ENCODE measurements around the gene TIMP3.

DNA sequence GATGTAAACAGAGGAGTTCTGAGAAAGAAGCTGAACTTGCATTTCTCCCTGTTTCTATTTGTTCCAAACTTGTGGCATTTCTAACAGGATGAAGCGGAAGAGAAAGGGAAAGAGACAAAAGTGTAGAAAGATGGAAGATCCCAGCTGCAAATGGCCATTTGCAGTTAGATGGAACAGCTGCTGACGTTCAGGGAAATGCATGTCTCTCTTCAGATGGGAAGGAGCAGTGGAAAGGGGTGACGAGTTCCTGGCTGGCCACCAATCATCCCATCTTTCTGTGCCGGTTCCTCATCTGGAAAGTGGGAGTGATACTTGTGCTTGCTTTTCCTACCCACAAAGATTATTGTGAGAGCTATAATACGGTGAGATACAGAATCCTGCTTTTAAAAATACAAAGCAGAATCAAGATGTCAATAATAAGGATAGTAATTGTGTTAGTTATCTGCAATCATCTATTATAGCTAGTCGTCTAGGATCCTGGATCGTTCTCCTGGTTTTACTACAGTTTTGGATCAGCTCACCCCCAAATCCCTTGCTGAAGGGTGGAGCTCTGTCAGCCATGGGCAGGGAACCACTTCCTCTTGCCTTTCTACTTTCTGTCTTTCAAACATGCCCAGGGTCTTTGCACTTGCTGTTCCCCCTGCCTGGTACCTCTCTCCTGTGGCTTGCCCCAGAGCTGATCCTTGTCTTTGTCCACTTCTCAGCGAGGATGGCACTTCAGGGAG is 1.2 kb upstream of the TIMP3 start:
- TF ChIP-seq POLR2A (IDR thresholded peaks at IDR 0.05) (no peak), POLR2AphosphoS5 (IDR thresholded peaks at IDR 0.05) (peak in 1 of 3 donors; percentile 55)
- TF ChIP-seq, protein P1, sequence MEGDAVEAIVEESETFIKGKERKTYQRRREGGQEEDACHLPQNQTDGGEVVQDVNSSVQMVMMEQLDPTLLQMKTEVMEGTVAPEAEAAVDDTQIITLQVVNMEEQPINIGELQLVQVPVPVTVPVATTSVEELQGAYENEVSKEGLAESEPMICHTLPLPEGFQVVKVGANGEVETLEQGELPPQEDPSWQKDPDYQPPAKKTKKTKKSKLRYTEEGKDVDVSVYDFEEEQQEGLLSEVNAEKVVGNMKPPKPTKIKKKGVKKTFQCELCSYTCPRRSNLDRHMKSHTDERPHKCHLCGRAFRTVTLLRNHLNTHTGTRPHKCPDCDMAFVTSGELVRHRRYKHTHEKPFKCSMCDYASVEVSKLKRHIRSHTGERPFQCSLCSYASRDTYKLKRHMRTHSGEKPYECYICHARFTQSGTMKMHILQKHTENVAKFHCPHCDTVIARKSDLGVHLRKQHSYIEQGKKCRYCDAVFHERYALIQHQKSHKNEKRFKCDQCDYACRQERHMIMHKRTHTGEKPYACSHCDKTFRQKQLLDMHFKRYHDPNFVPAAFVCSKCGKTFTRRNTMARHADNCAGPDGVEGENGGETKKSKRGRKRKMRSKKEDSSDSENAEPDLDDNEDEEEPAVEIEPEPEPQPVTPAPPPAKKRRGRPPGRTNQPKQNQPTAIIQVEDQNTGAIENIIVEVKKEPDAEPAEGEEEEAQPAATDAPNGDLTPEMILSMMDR (IDR thresholded peaks at IDR 0.05 in 8 of 11, conservative IDR thresholded peaks at IDR 0.05 in 3 of 11): no peak

Data from spleen (tissue), 7 donors.